ENCODE results near the gene CUX1. TPM values are rescaled to one million over a fixed set of nuclear protein-coding genes. Genes with fewer than 3 reads are reported as not detected.

CUX1 gene
- total RNA-seq, 1 experiment from 2014 or later: 53.5 TPM

DNA sequence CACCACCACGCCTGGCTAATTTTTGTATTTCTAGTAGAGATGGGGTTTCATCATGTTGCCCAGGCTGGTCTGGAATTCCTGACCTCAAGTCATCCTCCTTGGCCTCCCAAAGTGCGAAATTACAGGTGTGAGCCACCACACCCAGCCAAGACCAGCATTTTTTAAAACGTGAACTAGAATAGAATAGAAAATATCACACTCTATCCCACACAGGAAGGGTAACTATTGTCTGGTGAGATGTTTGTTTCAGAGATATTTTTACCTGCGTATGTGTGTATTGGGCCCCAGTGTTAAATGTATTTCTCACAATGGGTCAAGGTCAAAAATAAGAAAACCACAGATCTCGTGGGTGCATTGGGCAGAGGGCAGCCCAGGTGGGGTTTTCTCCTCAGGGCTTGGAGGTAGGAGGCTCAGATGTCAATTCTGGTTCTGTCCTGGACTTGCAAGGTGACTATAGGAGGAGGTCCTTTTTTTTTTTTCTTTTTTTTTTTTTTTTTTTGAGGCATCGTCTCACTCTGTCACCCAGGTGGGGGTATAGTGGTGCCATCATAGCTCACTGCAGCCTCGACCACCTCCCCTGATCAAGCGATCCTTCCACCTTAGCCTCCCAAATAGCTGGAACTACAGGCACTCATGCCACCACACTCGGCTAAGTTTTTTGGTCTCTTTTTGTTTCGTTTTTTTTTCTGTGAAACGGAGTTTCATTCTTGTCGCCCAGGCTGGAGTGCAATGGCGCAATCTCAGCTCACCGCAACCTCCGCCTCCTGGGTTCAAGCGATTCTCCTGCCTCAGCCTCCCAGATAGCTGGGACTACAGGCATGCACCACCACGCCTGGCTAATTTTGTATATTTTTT is 488.2 kb downstream of the CUX1 start:
- Histone ChIP-seq H3K79me1 (ENCODE audit: insufficient read depth, low read depth, low read length, poor library complexity, severe bottlenecking) (no peaks in the 10 kb centered on the region), H4K5ac (ENCODE audit: insufficient read length, low read depth, low read length) (no peak overlapping the region), H2BK20ac (ENCODE audit: low read depth, low read length, poor library complexity, severe bottlenecking) (no peak overlapping the region), H2AK5ac (ENCODE audit: insufficient read length, low read length) (no peak overlapping the region), H3K56ac (ENCODE audit: insufficient read length, low read depth, low read length) (no peak overlapping the region), H3K9ac (ENCODE audit: extremely low read depth, insufficient read length, low read length) (no peak overlapping the region), H4K8ac (replicated peaks; ENCODE audit: insufficient read length, low read depth, low read length) (no peak overlapping the region), H2BK15ac (ENCODE audit: low read depth, low read length) (no peak overlapping the region), H2BK12ac (ENCODE audit: insufficient read length, low read depth, low read length) (no peak overlapping the region), H2BK5ac (ENCODE audit: insufficient read length, low read length) (no peak overlapping the region), H3T11ph (ENCODE audit: low read length) (no peak overlapping the region), H4K20me1 (ENCODE audit: control insufficient read depth, insufficient read depth, insufficient read length) (no peaks in the 10 kb centered on the region), H3K27me3 (ENCODE audit: insufficient read depth, low read length) (no peaks in the 10 kb centered on the region), H3K27ac (ENCODE audit: insufficient read length, low read depth, low read length) (no peak overlapping the region), H3K14ac (ENCODE audit: insufficient read depth, low read length) (no peak overlapping the region), H3K18ac (ENCODE audit: insufficient read length, low read depth, low read length) (no peak overlapping the region), H3K79me2 (ENCODE audit: insufficient read depth, low read length) (no peaks in the 10 kb centered on the region), H2AFZ (ENCODE audit: low read length) (no peak overlapping the region), H3K4ac (ENCODE audit: low read depth, low read length) (no peak overlapping the region), H3K4me2 (ENCODE audit: insufficient read depth, insufficient read length, low read length) (no peak overlapping the region), H3K23ac (ENCODE audit: insufficient read length, low read depth, low read length) (no peak overlapping the region), H3K23me2 (ENCODE audit: insufficient read length, low read depth, low read length, poor library complexity, severe bottlenecking) (no peaks in the 10 kb centered on the region), H3K9me3 (ENCODE audit: control insufficient read depth, low read depth, low read length) (no peaks in the 10 kb centered on the region), H2BK120ac (ENCODE audit: low read depth, low read length, poor library complexity, severe bottlenecking) (no peak overlapping the region), H4K91ac (ENCODE audit: insufficient read length, low read depth, low read length) (no peak overlapping the region), H3K4me1 (ENCODE audit: insufficient read depth, low read length) (no peaks in the 10 kb centered on the region; the same call in 1 of the 2 replicates)
- no peaks in the 10 kb centered on the region for H3K9me3 Mint-ChIP-seq
- H3K4me1 Mint-ChIP-seq: peaks cover 9 to 16% of the 10 kb centered on the region in 2 experiments
- TF ChIP-seq, protein P1, sequence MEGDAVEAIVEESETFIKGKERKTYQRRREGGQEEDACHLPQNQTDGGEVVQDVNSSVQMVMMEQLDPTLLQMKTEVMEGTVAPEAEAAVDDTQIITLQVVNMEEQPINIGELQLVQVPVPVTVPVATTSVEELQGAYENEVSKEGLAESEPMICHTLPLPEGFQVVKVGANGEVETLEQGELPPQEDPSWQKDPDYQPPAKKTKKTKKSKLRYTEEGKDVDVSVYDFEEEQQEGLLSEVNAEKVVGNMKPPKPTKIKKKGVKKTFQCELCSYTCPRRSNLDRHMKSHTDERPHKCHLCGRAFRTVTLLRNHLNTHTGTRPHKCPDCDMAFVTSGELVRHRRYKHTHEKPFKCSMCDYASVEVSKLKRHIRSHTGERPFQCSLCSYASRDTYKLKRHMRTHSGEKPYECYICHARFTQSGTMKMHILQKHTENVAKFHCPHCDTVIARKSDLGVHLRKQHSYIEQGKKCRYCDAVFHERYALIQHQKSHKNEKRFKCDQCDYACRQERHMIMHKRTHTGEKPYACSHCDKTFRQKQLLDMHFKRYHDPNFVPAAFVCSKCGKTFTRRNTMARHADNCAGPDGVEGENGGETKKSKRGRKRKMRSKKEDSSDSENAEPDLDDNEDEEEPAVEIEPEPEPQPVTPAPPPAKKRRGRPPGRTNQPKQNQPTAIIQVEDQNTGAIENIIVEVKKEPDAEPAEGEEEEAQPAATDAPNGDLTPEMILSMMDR (conservative IDR thresholded peaks at IDR 0.05): no peak
- peak overlapping the region in 1 of 3 experiments; percentile 78; a peak in 1 of 7 replicates for H3K27ac Mint-ChIP-seq
- no peak for DNase-seq
- peaks cover 8% of the 10 kb centered on the region for H3K27me3 Mint-ChIP-seq (ENCODE audit: low read depth)
- no CpG with 5 or more reads among the region's 17 CpGs for WGBS (ENCODE audit: extremely low coverage, insufficient read length, low lambda C conversion rate)
- H3K36me3 Mint-ChIP-seq (ENCODE audit: insufficient read depth in 1 of 3, low read depth in 3 of 3): peaks cover 0 to 20% (median 6%) of the 10 kb centered on the region in 3 experiments; a peak in 5 of 7 replicates
- H3K4me3 Mint-ChIP-seq: no peak overlapping the region

Data from H9 (cell line).